SK-N-SH (cell line): ENCODE measurements around the gene GDPD4. TPM values are rescaled to one million over a fixed set of nuclear protein-coding genes. Genes with fewer than 3 reads are reported as not detected.

Experiments
- CTCF ChIA-PET: fragments of 300-600, 350-600 bp; formaldehyde crosslinking; extraction: SDS; loops from one replicate; lab custom pipeline; 2021; lab: Yijun Ruan, JAX
- POLR2A ChIA-PET: fragments of 350-600 bp; sonication (Branson Sonifier 250); formaldehyde crosslinking; extraction: SDS; loops from one replicate; lab custom pipeline; 2020; ENCODE audit warnings: antibody characterized with exemption, inconsistent platforms; lab: Yijun Ruan, JAX
- DNase-seq: peaks from one replicate; pipeline ENCODE4 v3.0.0; 2012
- H2AFZ ChIP-seq: fragments of 200-600 bp; sonication (generic); 2 replicates; pipeline ENCODE4 v1.8.1; 2016; ENCODE audit warnings: antibody characterized with exemption, mild to moderate bottlenecking, low read depth
- H3F3A ChIP-seq: fragments of 200-600 bp; sonication (generic); replicated peaks from 2 replicates; pipeline ENCODE3; 2016; ENCODE audit warnings: antibody characterized with exemption, mild to moderate bottlenecking; ENCODE audit not compliant: insufficient read depth
- H3K27ac ChIP-seq, 2 experiments: fragments of 200-500 bp in 1 of 2; fragments of 200-600 bp in 1 of 2; sonication (Bioruptor generic) in 1 of 2; sonication (generic), shearing (Covaris generic) in 1 of 2; 2 replicates each; pipeline versions ENCODE4 v1.5.1 to v1.6.1; 2014 to 2016; ENCODE audit warnings: low read depth in 2 of 2, inconsistent platforms in 1 of 2, low read length in 1 of 2, mild to moderate bottlenecking in 1 of 2, mixed read lengths in 1 of 2
- H3K27me3 ChIP-seq: fragments of 200-600 bp; sonication (generic), shearing (Covaris generic); 2 replicates; pipeline ENCODE4 v1.6.1; 2016; ENCODE audit warnings: mixed run types; ENCODE audit not compliant: insufficient read depth
- H3K36me3 ChIP-seq, 2 experiments: fragments of 200-500 bp in 1 of 2; fragments of 200-600 bp in 1 of 2; sonication (Bioruptor generic) in 1 of 2; sonication (generic) in 1 of 2; replicated peaks in 1 of 2; 2 replicates each; pipeline versions ENCODE3 to v1.5.1; 2014 to 2016; ENCODE audit warnings: low read length in 1 of 2, mild to moderate bottlenecking in 1 of 2; ENCODE audit not compliant: insufficient read depth in 2 of 2, control insufficient read depth in 1 of 2
- H3K4me1 ChIP-seq, 2 experiments: fragments of 200-500 bp in 1 of 2; fragments of 200-600 bp in 1 of 2; sonication (Bioruptor generic) in 1 of 2; sonication (generic), shearing (Covaris generic) in 1 of 2; 2 replicates each; pipeline versions ENCODE4 v1.5.1 to v1.6.1; 2014 to 2016; ENCODE audit warnings: low read depth in 1 of 2, low read length in 1 of 2, mixed run types in 1 of 2; ENCODE audit not compliant: insufficient read depth in 2 of 2, control insufficient read depth in 1 of 2
- H3K4me2 ChIP-seq: fragments of 200-600 bp; sonication (generic), shearing (Covaris generic); 2 replicates; pipeline ENCODE4 v1.6.1; 2017; ENCODE audit warnings: mixed run types
- H3K4me3 ChIP-seq, 2 experiments: fragments of 200-500 bp in 1 of 2; fragments of 200-600 bp in 1 of 2; sonication (Bioruptor generic) in 1 of 2; sonication (generic), shearing (Covaris generic) in 1 of 2; 2 replicates each; pipeline versions ENCODE4 v1.5.1 to v1.8.1; 2014 to 2016; ENCODE audit warnings: low read depth in 2 of 2, inconsistent platforms in 1 of 2, low read length in 1 of 2, mild to moderate bottlenecking in 1 of 2, mixed read lengths in 1 of 2, moderate library complexity in 1 of 2
- H3K79me2 ChIP-seq: fragments of 200-600 bp; sonication (generic); 2 replicates; pipeline ENCODE4 v1.8.1; 2017; ENCODE audit warnings: mild to moderate bottlenecking; ENCODE audit not compliant: insufficient read depth
- H3K9ac ChIP-seq: fragments of 200-600 bp; sonication (generic); 2 replicates; pipeline ENCODE4 v1.6.1; 2017; ENCODE audit warnings: mixed run types
- H3K9me2 ChIP-seq: fragments of 200-600 bp; sonication (generic); 2 replicates; pipeline ENCODE4 v1.6.1; 2017; ENCODE audit warnings: mixed run types
- H3K9me3 ChIP-seq: fragments of 200-600 bp; sonication (generic); 2 replicates; pipeline ENCODE4 v1.6.1; 2017; ENCODE audit warnings: mixed run types, mild to moderate bottlenecking, moderate library complexity
- H4K20me1 ChIP-seq: fragments of 200-600 bp; sonication (generic); 2 replicates; pipeline ENCODE4 v1.6.1; 2017; ENCODE audit warnings: mild to moderate bottlenecking, mixed run types; ENCODE audit not compliant: insufficient read depth
- CHD2 ChIP-seq: fragments of 150-350 bp; IDR thresholded peaks from 2 replicates; pipeline ENCODE4 v1.6.1; 2018; ENCODE audit warnings: low read length; ENCODE audit not compliant: partially characterized antibody
- ELF1 ChIP-seq: IDR thresholded peaks from 2 replicates; pipeline ENCODE4 v1.4.0; 2012
- EZH2phosphoT487 ChIP-seq: fragments of 200-600 bp; sonication (generic); IDR thresholded peaks from 2 replicates; pipeline ENCODE4 v1.6.1; 2017; ENCODE audit warnings: low read depth, mixed run types, mild to moderate bottlenecking, antibody characterized with exemption, moderate library complexity, borderline replicate concordance
- FOXJ3 ChIP-seq: sonication (generic); formaldehyde crosslinking; IDR thresholded peaks from 2 replicates; pipeline ENCODE4 v1.5.1; 2020; ENCODE audit warnings: mild to moderate bottlenecking, missing genetic modification reagents
- FOXM1 ChIP-seq: IDR thresholded peaks from 2 replicates; pipeline ENCODE4 v1.4.0; 2012; ENCODE audit warnings: low read depth, mild to moderate bottlenecking
- GABPA ChIP-seq: IDR thresholded peaks from 2 replicates; pipeline ENCODE4 v1.4.0; 2012; ENCODE audit warnings: low read depth, mild to moderate bottlenecking
- MXI1 ChIP-seq: IDR thresholded peaks from 2 replicates; pipeline ENCODE4 v1.6.1; 2012; ENCODE audit warnings: mild to moderate bottlenecking, low read depth, low read length, improper control_type of control experiment
- NFIC ChIP-seq: IDR thresholded peaks from 2 replicates; pipeline ENCODE4 v1.4.0; 2012; ENCODE audit warnings: borderline replicate concordance
- RFX5 ChIP-seq: IDR thresholded peaks from 2 replicates; pipeline ENCODE4 v1.6.1; 2012; ENCODE audit warnings: mild to moderate bottlenecking, improper control_type of control experiment, low read length
- RXRA ChIP-seq: IDR thresholded peaks from 2 replicates; pipeline ENCODE4 v1.4.0; 2012; ENCODE audit warnings: low read depth, mild to moderate bottlenecking, borderline replicate concordance
- TAF1 ChIP-seq: IDR thresholded peaks from 2 replicates; pipeline ENCODE4 v1.6.1; 2012; ENCODE audit warnings: low read depth, mild to moderate bottlenecking, low read length, moderate library complexity, borderline replicate concordance
- TCF12 ChIP-seq: IDR thresholded peaks from 2 replicates; pipeline ENCODE4 v1.4.0; 2012
- TEAD4 ChIP-seq: IDR thresholded peaks from 2 replicates; pipeline ENCODE4 v1.4.0; 2012; ENCODE audit warnings: mild to moderate bottlenecking, borderline replicate concordance; ENCODE audit not compliant: insufficient read depth
- YY1 ChIP-seq: IDR thresholded peaks from 2 replicates; pipeline ENCODE4 v1.4.0; 2012; ENCODE audit warnings: low read depth, mild to moderate bottlenecking
- WGBS: methylation state at CpG from one replicate; pipeline ENCODE4 v1.1.6; 2017; ENCODE audit warnings: low lambda C conversion rate; 5-methylcytosine and 5-hydroxymethylcytosine counted together
- polyA plus RNA-seq, 3 experiments: library from polyadenylated mRNA; depleted of rRNA; stranded (reverse); fragments of >200 nt; gene quantifications; 2 replicates each; pipeline ENCODE4 v1.2.3, GENCODE V29; 2012
- TF ChIP-seq, protein P1 (sequence below): IDR thresholded peaks from 2 replicates; pipeline ENCODE4 v1.4.0; 2012; ENCODE audit warnings: low read depth, borderline replicate concordance
- TF ChIP-seq, protein P2 (sequence below): IDR thresholded peaks from 2 replicates; pipeline ENCODE4; 2012
- TF ChIP-seq, protein P3 (sequence below): fragments of 150-350 bp; IDR thresholded peaks from 2 replicates; pipeline ENCODE4 v1.6.1; 2017; ENCODE audit warnings: antibody characterized with exemption, low read length, low read depth, borderline replicate concordance
- TF ChIP-seq, protein P4 (sequence below): fragments of 150-350 bp; IDR thresholded peaks from 2 replicates; pipeline ENCODE4 v1.6.1; 2016; ENCODE audit warnings: mild to moderate bottlenecking, low read depth, low read length
- TF ChIP-seq, protein P5 (sequence below): IDR thresholded peaks from 2 replicates; pipeline ENCODE4 v1.4.0; 2012; ENCODE audit warnings: low read depth, borderline replicate concordance

The GDPD4 gene
- polyA plus RNA-seq, 1 of the 3 experiments (the other 2 are of a cell fraction): not detected

GRCh38 chr11:77184136-77184860, 117.2 kb downstream of the GDPD4 start:
- Histone ChIP-seq H3K4me1 (no peaks in the 10 kb centered on the region; a peak in 1 of 4 replicates), H3K4me2 (no peak overlapping the region), H2AFZ (no peak overlapping the region), H3K9ac (no peak overlapping the region), H3F3A (no peaks in the 10 kb centered on the region)
- TF ChIP-seq CHD2 (no peak), FOXJ3 (CRISPR knock-in tag) (no peak), TAF1 (no peak), ELF1 (no peak), FOXM1 (no peak), YY1 (no peak), RFX5 (no peak)
- TF ChIP-seq, protein P1, sequence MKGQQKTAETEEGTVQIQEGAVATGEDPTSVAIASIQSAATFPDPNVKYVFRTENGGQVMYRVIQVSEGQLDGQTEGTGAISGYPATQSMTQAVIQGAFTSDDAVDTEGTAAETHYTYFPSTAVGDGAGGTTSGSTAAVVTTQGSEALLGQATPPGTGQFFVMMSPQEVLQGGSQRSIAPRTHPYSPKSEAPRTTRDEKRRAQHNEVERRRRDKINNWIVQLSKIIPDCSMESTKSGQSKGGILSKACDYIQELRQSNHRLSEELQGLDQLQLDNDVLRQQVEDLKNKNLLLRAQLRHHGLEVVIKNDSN: no peak
- TF ChIP-seq, protein P2, sequence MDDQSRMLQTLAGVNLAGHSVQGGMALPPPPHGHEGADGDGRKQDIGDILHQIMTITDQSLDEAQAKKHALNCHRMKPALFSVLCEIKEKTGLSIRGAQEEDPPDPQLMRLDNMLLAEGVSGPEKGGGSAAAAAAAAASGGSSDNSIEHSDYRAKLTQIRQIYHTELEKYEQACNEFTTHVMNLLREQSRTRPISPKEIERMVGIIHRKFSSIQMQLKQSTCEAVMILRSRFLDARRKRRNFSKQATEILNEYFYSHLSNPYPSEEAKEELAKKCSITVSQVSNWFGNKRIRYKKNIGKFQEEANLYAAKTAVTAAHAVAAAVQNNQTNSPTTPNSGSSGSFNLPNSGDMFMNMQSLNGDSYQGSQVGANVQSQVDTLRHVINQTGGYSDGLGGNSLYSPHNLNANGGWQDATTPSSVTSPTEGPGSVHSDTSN: no peak
- TF ChIP-seq, protein P3, sequence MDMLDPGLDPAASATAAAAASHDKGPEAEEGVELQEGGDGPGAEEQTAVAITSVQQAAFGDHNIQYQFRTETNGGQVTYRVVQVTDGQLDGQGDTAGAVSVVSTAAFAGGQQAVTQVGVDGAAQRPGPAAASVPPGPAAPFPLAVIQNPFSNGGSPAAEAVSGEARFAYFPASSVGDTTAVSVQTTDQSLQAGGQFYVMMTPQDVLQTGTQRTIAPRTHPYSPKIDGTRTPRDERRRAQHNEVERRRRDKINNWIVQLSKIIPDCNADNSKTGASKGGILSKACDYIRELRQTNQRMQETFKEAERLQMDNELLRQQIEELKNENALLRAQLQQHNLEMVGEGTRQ: no peak
- TF ChIP-seq, protein P4, sequence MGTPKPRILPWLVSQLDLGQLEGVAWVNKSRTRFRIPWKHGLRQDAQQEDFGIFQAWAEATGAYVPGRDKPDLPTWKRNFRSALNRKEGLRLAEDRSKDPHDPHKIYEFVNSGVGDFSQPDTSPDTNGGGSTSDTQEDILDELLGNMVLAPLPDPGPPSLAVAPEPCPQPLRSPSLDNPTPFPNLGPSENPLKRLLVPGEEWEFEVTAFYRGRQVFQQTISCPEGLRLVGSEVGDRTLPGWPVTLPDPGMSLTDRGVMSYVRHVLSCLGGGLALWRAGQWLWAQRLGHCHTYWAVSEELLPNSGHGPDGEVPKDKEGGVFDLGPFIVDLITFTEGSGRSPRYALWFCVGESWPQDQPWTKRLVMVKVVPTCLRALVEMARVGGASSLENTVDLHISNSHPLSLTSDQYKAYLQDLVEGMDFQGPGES: no peak
- TF ChIP-seq, all 33 proteins: peak for 0
- H3K36me3 ChIP-seq: no peaks in the 10 kb centered on the region
- H3K79me2 ChIP-seq: no peaks in the 10 kb centered on the region
- WGBS: 67% methylated on average over 9 of the region's 15 CpGs
- H3K27ac ChIP-seq: no peak overlapping the region
- no peak overlapping the region for H3K4me3 ChIP-seq
- H4K20me1 ChIP-seq: no peaks in the 10 kb centered on the region
- no peak for DNase-seq
- no peaks in the 10 kb centered on the region for H3K27me3 ChIP-seq
- H3K9me2 ChIP-seq: no peaks in the 10 kb centered on the region
- CTCF ChIA-PET: interaction anchor here (0.6 to 11.8 kb wide), 3 partner anchors 57 to 364 kb away, joined by 3 to 270 read pairs (median 4); partner anchors contain the start of gene MYO7A
- no peaks in the 10 kb centered on the region for H3K9me3 ChIP-seq
- POLR2A ChIA-PET: no interaction called here

DNA sequence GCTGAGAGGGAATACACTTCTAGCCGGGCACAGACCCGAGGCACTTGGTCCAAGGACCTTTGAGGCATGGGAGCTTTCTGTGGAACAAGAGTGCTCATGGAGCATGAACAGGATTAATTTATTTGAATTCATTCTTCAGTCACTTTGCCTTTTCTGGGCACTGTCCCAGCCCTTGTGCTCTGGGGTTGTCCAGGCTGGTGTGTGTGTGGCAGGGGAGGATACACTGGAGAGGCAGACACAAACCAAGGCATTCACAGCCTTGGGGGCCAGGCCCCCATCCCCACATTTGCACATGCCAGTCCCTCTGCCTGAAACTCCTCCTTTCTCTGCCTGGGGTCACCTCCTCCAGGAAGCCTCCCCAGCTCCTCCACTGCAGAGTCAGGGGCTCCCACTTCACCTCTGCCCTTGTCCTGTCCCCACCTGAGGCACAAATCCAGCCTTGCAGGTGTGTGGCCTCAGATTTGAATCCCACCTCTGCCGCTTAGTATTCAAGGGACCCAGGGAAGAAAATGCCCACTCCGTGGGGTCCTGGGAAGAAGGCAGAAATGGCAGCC, 118.0 kb downstream of the GDPD4 start:
- no peak overlapping the region for H2AFZ ChIP-seq
- no peak overlapping the region for H3K4me3 ChIP-seq
- H3K27me3 ChIP-seq: no peaks in the 10 kb centered on the region
- WGBS: 79% methylated on average over 4 of the region's 4 CpGs
- H3K9me2 ChIP-seq: no peaks in the 10 kb centered on the region
- H4K20me1 ChIP-seq: no peaks in the 10 kb centered on the region
- ChIA-PET CTCF (interaction anchor here (0.6 to 11.8 kb wide), 3 partner anchors 57 to 365 kb away, joined by 3 to 270 read pairs (median 4); partner anchors contain the start of gene MYO7A), POLR2A (no interaction called here)
- no peaks in the 10 kb centered on the region; a peak in 1 of 4 replicates for H3K4me1 ChIP-seq
- no peaks in the 10 kb centered on the region for H3K36me3 ChIP-seq
- no peak overlapping the region for H3K9ac ChIP-seq
- no peak overlapping the region for H3K4me2 ChIP-seq
- no peaks in the 10 kb centered on the region for H3K9me3 ChIP-seq
- H3K27ac ChIP-seq: no peak overlapping the region
- no peak for DNase-seq
- H3F3A ChIP-seq: no peaks in the 10 kb centered on the region
- no peaks in the 10 kb centered on the region for H3K79me2 ChIP-seq
- TF ChIP-seq ELF1: no peak
- TF ChIP-seq, protein P2: no peak
- TF ChIP-seq NFIC: no peak
- TF ChIP-seq TAF1: no peak
- no peak for TF ChIP-seq RXRA
- no peak for TF ChIP-seq MXI1
- TF ChIP-seq CHD2: no peak
- TF ChIP-seq, protein P5, sequence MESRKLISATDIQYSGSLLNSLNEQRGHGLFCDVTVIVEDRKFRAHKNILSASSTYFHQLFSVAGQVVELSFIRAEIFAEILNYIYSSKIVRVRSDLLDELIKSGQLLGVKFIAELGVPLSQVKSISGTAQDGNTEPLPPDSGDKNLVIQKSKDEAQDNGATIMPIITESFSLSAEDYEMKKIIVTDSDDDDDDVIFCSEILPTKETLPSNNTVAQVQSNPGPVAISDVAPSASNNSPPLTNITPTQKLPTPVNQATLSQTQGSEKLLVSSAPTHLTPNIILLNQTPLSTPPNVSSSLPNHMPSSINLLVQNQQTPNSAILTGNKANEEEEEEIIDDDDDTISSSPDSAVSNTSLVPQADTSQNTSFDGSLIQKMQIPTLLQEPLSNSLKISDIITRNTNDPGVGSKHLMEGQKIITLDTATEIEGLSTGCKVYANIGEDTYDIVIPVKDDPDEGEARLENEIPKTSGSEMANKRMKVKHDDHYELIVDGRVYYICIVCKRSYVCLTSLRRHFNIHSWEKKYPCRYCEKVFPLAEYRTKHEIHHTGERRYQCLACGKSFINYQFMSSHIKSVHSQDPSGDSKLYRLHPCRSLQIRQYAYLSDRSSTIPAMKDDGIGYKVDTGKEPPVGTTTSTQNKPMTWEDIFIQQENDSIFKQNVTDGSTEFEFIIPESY: no peak
- TF ChIP-seq TCF12: no peak
- TF ChIP-seq GABPA: no peak
- no peak for TF ChIP-seq EZH2phosphoT487
- no peak for TF ChIP-seq TEAD4
